ENCODE measurements around the gene CACNA2D3. TPM values are rescaled to one million over a fixed set of nuclear protein-coding genes. Genes with fewer than 3 reads are reported as not detected.

Gene CACNA2D3
- total and polyA plus RNA-seq, 4 experiments from 2014 or later, result not detected

- no peaks in the 10 kb centered on the region for H3K36me3 ChIP-seq (ENCODE audit: insufficient read depth, low read length)
Observed at GRCh38 chr3:55065331-55065730, 943.0 kb downstream of the CACNA2D3 start.

DNA sequence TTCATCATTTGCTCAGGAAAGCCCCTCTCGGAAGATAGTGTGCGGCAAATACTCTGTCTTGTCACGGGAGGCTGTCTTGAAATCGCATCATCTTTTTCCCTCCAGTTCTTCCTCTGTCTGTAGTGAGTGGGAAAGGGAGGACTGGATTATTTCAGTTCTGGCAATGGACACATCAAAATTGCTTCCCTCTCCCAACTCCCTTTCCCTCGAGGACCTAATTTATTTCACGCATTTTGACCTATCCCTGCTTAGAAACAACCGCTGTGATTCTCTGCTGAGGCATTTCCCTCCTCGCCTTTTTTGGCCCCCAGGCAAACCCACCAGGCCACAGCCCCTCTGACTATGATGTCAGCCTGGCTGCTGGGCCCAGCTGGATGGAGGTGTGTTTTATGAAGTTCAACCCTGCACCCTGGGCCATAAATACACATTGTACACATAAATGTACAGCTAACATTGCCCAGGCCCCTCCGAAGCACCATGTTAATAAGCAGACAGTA is 944.2 kb downstream of the CACNA2D3 start:
- Histone ChIP-seq H3K4me3 (ENCODE audit: low read length in 2 of 2) (no peak overlapping the region), H3K27ac (ENCODE audit: low read depth, low read length) (no peak overlapping the region), H3K9me3 (ENCODE audit: control insufficient read depth in 1 of 2, low read length in 2 of 2) (no peaks in the 10 kb centered on the region), H3K27me3 (ENCODE audit: insufficient read depth, low read length) (no peaks in the 10 kb centered on the region), H3K4me1 (ENCODE audit: insufficient read depth, low read length) (no peaks in the 10 kb centered on the region), H3K36me3 (ENCODE audit: insufficient read depth, low read length) (no peaks in the 10 kb centered on the region)
- ChIA-PET CTCF (ENCODE audit: partially characterized antibody) (no interaction called here), POLR2A (ENCODE audit: partially characterized antibody) (no interaction called here)
- no peaks in the 10 kb centered on the region for H3K27me3 Mint-ChIP-seq
- no peak overlapping the region for H3K27ac Mint-ChIP-seq
- no peak overlapping the region for H3K4me3 Mint-ChIP-seq
- peaks cover 0 to 4% (median 1%) of the 10 kb centered on the region in 8 donors for H3K9me3 Mint-ChIP-seq
- no peaks in the 10 kb centered on the region for H3K36me3 Mint-ChIP-seq
- no peaks in the 10 kb centered on the region for H3K4me1 Mint-ChIP-seq
- no peak for DNase-seq
- intact Hi-C loops (cut with micrococcal nuclease), result no loop called here

More at GRCh38 chr3:55065331-55065730, 943.0 kb downstream of the CACNA2D3 start:
- ChIA-PET POLR2A (ENCODE audit: partially characterized antibody) (no interaction called here), CTCF (ENCODE audit: partially characterized antibody) (no interaction called here)
- Mint-ChIP-seq H3K27me3 (no peaks in the 10 kb centered on the region), H3K27ac (no peak overlapping the region), H3K9me3 (peaks cover 0 to 3% (median under 1%) of the 10 kb centered on the region in 8 donors), H3K36me3 (no peaks in the 10 kb centered on the region), H3K4me3 (no peak overlapping the region), H3K4me1 (no peaks in the 10 kb centered on the region)
- no peak for DNase-seq
- Histone ChIP-seq H3K4me1 (ENCODE audit: insufficient read depth, low read length) (no peaks in the 10 kb centered on the region), H3K9me3 (ENCODE audit: control insufficient read depth in 1 of 2, low read length in 2 of 2) (no peaks in the 10 kb centered on the region), H3K27me3 (ENCODE audit: insufficient read depth, low read length) (no peaks in the 10 kb centered on the region), H3K4me3 (ENCODE audit: low read length in 2 of 2) (no peak overlapping the region), H3K27ac (ENCODE audit: low read depth, low read length) (no peak overlapping the region)
- intact Hi-C loops (cut with micrococcal nuclease), result no loop called here

DNA sequence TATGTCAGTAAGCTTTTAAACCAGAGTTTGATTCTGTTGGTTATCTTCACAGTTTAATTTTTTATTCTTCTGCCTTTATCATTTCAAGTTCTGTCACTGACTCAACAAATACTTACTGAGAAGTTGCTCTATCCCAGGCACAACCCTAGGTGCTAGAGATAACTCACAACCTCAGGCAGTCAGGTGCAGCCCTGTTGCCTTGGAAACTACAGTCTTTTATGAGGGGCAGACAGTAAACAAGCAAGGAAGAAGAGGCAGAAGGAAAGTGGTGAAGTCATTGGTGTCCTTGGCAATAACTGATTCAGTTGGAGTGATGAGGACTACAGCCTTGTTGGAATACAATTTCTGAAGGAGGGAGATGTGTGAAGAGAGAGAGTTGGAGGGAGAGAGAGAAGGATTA is 947.6 kb downstream of the CACNA2D3 start:
- no peaks in the 10 kb centered on the region for H3K36me3 ChIP-seq (ENCODE audit: insufficient read depth, low read length)
- no peak overlapping the region for H3K4me3 ChIP-seq (ENCODE audit: low read length in 2 of 2)
- Mint-ChIP-seq H3K27ac (no peak overlapping the region), H3K36me3 (no peaks in the 10 kb centered on the region), H3K4me3 (no peak overlapping the region), H3K9me3 (peaks cover 0 to 7% (median 0%) of the 10 kb centered on the region in 8 donors), H3K4me1 (no peaks in the 10 kb centered on the region), H3K27me3 (no peaks in the 10 kb centered on the region)
- no peaks in the 10 kb centered on the region for H3K27me3 ChIP-seq (ENCODE audit: insufficient read depth, low read length)
- ChIA-PET CTCF (ENCODE audit: partially characterized antibody) (no interaction called here), POLR2A (ENCODE audit: partially characterized antibody) (interaction anchor here (0.6 kb wide), 1 partner anchor 10 kb away, joined by 3 read pairs; no protein-coding TSS in a partner anchor)
- no peak overlapping the region for H3K27ac ChIP-seq (ENCODE audit: low read depth, low read length)
- intact Hi-C loops (cut with micrococcal nuclease), result no loop called here
- no peak for DNase-seq
- H3K4me1 ChIP-seq (ENCODE audit: insufficient read depth, low read length), result no peaks in the 10 kb centered on the region
- no peaks in the 10 kb centered on the region for H3K9me3 ChIP-seq (ENCODE audit: control insufficient read depth in 1 of 2, low read length in 2 of 2)

DNA sequence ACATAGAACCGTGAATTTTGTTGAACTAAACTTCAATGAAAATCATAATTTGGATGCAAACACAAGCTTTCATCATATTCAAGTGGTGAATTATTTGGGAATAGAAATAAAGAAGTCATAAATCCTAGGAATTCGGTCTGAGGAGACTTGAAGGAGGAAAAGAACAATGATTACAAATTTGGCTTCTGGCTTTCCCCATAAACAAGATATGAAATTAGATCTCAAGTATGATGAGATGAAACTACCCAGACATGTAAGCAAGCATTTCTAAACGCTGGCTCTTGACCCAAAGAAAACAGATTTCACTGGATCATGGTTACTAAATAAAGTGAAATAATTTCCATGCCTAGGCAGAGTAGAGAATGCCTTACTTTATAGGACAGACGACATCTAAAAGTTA is 952.4 kb downstream of the CACNA2D3 start:
- DNase-seq, result no peak
- ChIA-PET POLR2A (ENCODE audit: partially characterized antibody) (no interaction called here), CTCF (ENCODE audit: partially characterized antibody) (no interaction called here)
- intact Hi-C loops (cut with micrococcal nuclease), result no loop called here
- Mint-ChIP-seq H3K9me3 (peaks cover 0 to 10% (median 3%) of the 10 kb centered on the region in 8 donors), H3K36me3 (no peaks in the 10 kb centered on the region), H3K27me3 (no peaks in the 10 kb centered on the region), H3K4me1 (no peaks in the 10 kb centered on the region), H3K27ac (no peak overlapping the region), H3K4me3 (no peak overlapping the region)
- no peaks in the 10 kb centered on the region for H3K36me3 ChIP-seq (ENCODE audit: insufficient read depth, low read length)
- no peaks in the 10 kb centered on the region for H3K9me3 ChIP-seq (ENCODE audit: control insufficient read depth in 1 of 2, low read length in 2 of 2)
- H3K4me3 ChIP-seq (ENCODE audit: low read length in 2 of 2), result no peak overlapping the region
- no peak overlapping the region for H3K27ac ChIP-seq (ENCODE audit: low read depth, low read length)
- no peaks in the 10 kb centered on the region for H3K4me1 ChIP-seq (ENCODE audit: insufficient read depth, low read length)
- H3K27me3 ChIP-seq (ENCODE audit: insufficient read depth, low read length), result no peaks in the 10 kb centered on the region

DNA sequence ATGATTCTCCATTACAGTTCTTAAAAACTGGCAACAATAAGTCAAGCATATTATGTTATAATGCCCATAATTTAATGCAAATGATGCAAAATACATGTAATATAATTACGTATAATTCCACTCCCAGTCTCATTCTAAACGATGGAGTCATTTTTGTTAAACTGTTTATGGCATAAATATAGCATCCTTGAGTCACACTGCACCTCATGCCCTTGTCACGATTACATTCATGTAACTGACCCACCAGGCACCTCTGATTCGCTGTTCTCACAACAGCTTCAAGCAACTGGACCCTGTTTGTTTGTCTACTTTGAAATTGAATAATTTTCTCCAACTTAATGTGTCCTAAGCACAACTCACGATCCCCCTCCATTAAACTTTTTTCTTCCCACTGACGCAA is 953.5 kb downstream of the CACNA2D3 start:
- H3K36me3 Mint-ChIP-seq, result no peaks in the 10 kb centered on the region
- CTCF ChIA-PET (ENCODE audit: partially characterized antibody), result no interaction called here
- DNase-seq, result no peak
- no peak overlapping the region for H3K27ac ChIP-seq (ENCODE audit: low read depth, low read length)
- no peak overlapping the region for H3K4me3 ChIP-seq (ENCODE audit: low read length in 2 of 2)
- H3K27me3 ChIP-seq (ENCODE audit: insufficient read depth, low read length), result no peaks in the 10 kb centered on the region
- H3K36me3 ChIP-seq (ENCODE audit: insufficient read depth, low read length), result no peaks in the 10 kb centered on the region
- H3K27ac Mint-ChIP-seq, result no peak overlapping the region
- no peaks in the 10 kb centered on the region for H3K4me1 Mint-ChIP-seq
- POLR2A ChIA-PET (ENCODE audit: partially characterized antibody), result no interaction called here
- peaks cover 0 to 10% (median 3%) of the 10 kb centered on the region in 8 donors for H3K9me3 Mint-ChIP-seq
- H3K4me3 Mint-ChIP-seq, result no peak overlapping the region
- H3K4me1 ChIP-seq (ENCODE audit: insufficient read depth, low read length), result no peaks in the 10 kb centered on the region
- H3K9me3 ChIP-seq (ENCODE audit: control insufficient read depth in 1 of 2, low read length in 2 of 2), result no peaks in the 10 kb centered on the region
- no peaks in the 10 kb centered on the region for H3K27me3 Mint-ChIP-seq
- intact Hi-C loops (cut with micrococcal nuclease), result no loop called here

- Histone ChIP-seq H3K36me3 (ENCODE audit: insufficient read depth, low read length) (no peaks in the 10 kb centered on the region), H3K4me3 (ENCODE audit: low read length in 2 of 2) (no peak overlapping the region), H3K27ac (ENCODE audit: low read depth, low read length) (no peak overlapping the region), H3K4me1 (ENCODE audit: insufficient read depth, low read length) (no peaks in the 10 kb centered on the region), H3K27me3 (ENCODE audit: insufficient read depth, low read length) (no peaks in the 10 kb centered on the region), H3K9me3 (ENCODE audit: control insufficient read depth in 1 of 2, low read length in 2 of 2) (no peaks in the 10 kb centered on the region)
- H3K27ac Mint-ChIP-seq, result no peak overlapping the region
- no peaks in the 10 kb centered on the region for H3K36me3 Mint-ChIP-seq
- no peaks in the 10 kb centered on the region for H3K27me3 Mint-ChIP-seq
- intact Hi-C loops (cut with micrococcal nuclease), result no loop called here
- H3K4me1 Mint-ChIP-seq, result no peaks in the 10 kb centered on the region
- POLR2A ChIA-PET (ENCODE audit: partially characterized antibody), result no interaction called here
- peaks cover 0 to 5% (median 2%) of the 10 kb centered on the region in 8 donors for H3K9me3 Mint-ChIP-seq
- no peak overlapping the region for H3K4me3 Mint-ChIP-seq
- CTCF ChIA-PET (ENCODE audit: partially characterized antibody), result interaction anchor here (1.2 kb wide), 1 partner anchor 14 kb away, joined by 3 read pairs; no protein-coding TSS in a partner anchor
- DNase-seq, result no peak
Observed at GRCh38 chr3:55077726-55078125, 955.4 kb downstream of the CACNA2D3 start.

GRCh38 chr3:55078876-55079275 is 956.5 kb downstream of the CACNA2D3 start:
- no peak overlapping the region for H3K27ac Mint-ChIP-seq
- Histone ChIP-seq H3K4me1 (ENCODE audit: insufficient read depth, low read length) (no peaks in the 10 kb centered on the region), H3K27ac (ENCODE audit: low read depth, low read length) (no peak overlapping the region), H3K4me3 (ENCODE audit: low read length in 2 of 2) (no peak overlapping the region), H3K9me3 (ENCODE audit: control insufficient read depth in 1 of 2, low read length in 2 of 2) (no peaks in the 10 kb centered on the region), H3K27me3 (ENCODE audit: insufficient read depth, low read length) (no peaks in the 10 kb centered on the region), H3K36me3 (ENCODE audit: insufficient read depth, low read length) (no peaks in the 10 kb centered on the region)
- H3K27me3 Mint-ChIP-seq, result no peaks in the 10 kb centered on the region
- intact Hi-C loops (cut with micrococcal nuclease), result no loop called here
- ChIA-PET POLR2A (ENCODE audit: partially characterized antibody) (no interaction called here), CTCF (ENCODE audit: partially characterized antibody) (no interaction called here)
- H3K36me3 Mint-ChIP-seq, result no peaks in the 10 kb centered on the region
- no peaks in the 10 kb centered on the region for H3K4me1 Mint-ChIP-seq
- peaks cover 0 to 5% (median 2%) of the 10 kb centered on the region in 8 donors for H3K9me3 Mint-ChIP-seq
- H3K4me3 Mint-ChIP-seq, result no peak overlapping the region
- no peak for DNase-seq

- no peak overlapping the region for H3K4me3 ChIP-seq (ENCODE audit: low read length in 2 of 2)
- intact Hi-C loops (cut with micrococcal nuclease), result no loop called here
- no peaks in the 10 kb centered on the region for H3K27me3 ChIP-seq (ENCODE audit: insufficient read depth, low read length)
- H3K4me1 ChIP-seq (ENCODE audit: insufficient read depth, low read length), result no peaks in the 10 kb centered on the region
- no peak overlapping the region for H3K4me3 Mint-ChIP-seq
- no peaks in the 10 kb centered on the region for H3K36me3 Mint-ChIP-seq
- ChIA-PET POLR2A (ENCODE audit: partially characterized antibody) (no interaction called here), CTCF (ENCODE audit: partially characterized antibody) (no interaction called here)
- no peak overlapping the region for H3K27ac Mint-ChIP-seq
- no peaks in the 10 kb centered on the region for H3K36me3 ChIP-seq (ENCODE audit: insufficient read depth, low read length)
- DNase-seq, result no peak
- H3K27ac ChIP-seq (ENCODE audit: low read depth, low read length), result no peak overlapping the region
- H3K27me3 Mint-ChIP-seq, result no peaks in the 10 kb centered on the region
- no peaks in the 10 kb centered on the region for H3K9me3 ChIP-seq (ENCODE audit: control insufficient read depth in 1 of 2, low read length in 2 of 2)
- H3K9me3 Mint-ChIP-seq, result peaks cover 0 to 5% (median 0%) of the 10 kb centered on the region in 8 donors
- no peaks in the 10 kb centered on the region for H3K4me1 Mint-ChIP-seq
Observed at GRCh38 chr3:55085231-55085630, 962.9 kb downstream of the CACNA2D3 start.

All from CD4-positive, alpha-beta memory T cell (primary cell).